ENCODE results near the gene SULT4A1.

Gene SULT4A1

GRCh38 chr22:43812149-43812842 is 50.0 kb downstream of the SULT4A1 start, which contains the start of gene EFCAB6:
TSS of gene EFCAB6 (minus strand) at chr22:43812305. CDS start at chr22:43782318, 29,987 bp downstream.
- peak; percentile 47 to 97 (median 86) for DNase-seq

- DNase-seq: peak in 8 of 56 donors; percentile 25 to 57 (median 46)
Measured at GRCh38 chr22:43811777-43812148, 50.5 kb downstream of the SULT4A1 start.

GRCh38 chr22:43802897-43803495 is 59.3 kb downstream of the SULT4A1 start:
- DNase-seq: no peak

- DNase-seq: no peak
Measured at GRCh38 chr22:43800970-43801369, 61.3 kb downstream of the SULT4A1 start.

- DNase-seq: no peak
Measured at GRCh38 chr22:43798492-43798891, 63.8 kb downstream of the SULT4A1 start.

GRCh38 chr22:43796567-43796966 is 65.7 kb downstream of the SULT4A1 start:
- DNase-seq: peak in 33 of 56 donors; percentile 4 to 73 (median 31)

- no peak for DNase-seq
Measured at GRCh38 chr22:43795320-43795719, 67.0 kb downstream of the SULT4A1 start.

- no peak for DNase-seq
Measured at GRCh38 chr22:43792905-43793304, 69.4 kb downstream of the SULT4A1 start.

- DNase-seq: no peak
Measured at GRCh38 chr22:43789452-43789851, 72.9 kb downstream of the SULT4A1 start.

GRCh38 chr22:43783777-43784176 is 78.5 kb downstream of the SULT4A1 start:
- no peak for DNase-seq

GRCh38 chr22:43782448-43782847 is 79.9 kb downstream of the SULT4A1 start:
- DNase-seq: no peak

- peak in 30 of 56 donors; percentile 3 to 74 (median 26) for DNase-seq
Measured at GRCh38 chr22:43777286-43777685, 85.0 kb downstream of the SULT4A1 start.

GRCh38 chr22:43776081-43776670 is 86.1 kb downstream of the SULT4A1 start:
- no peak for DNase-seq
